H1 (cell line): ENCODE data around the gene SMCO1.
"Not testable (repeated sequence)": the region's sequence is repeated elsewhere in the genome, so short reads cannot be mapped to it uniquely, and the experiment has no call there.

Experiments used
- ATF3 ChIP-seq: IDR thresholded peaks from 2 replicates; pipeline ENCODE4 v1.6.1; 2011; ENCODE audit warnings: low read depth, mild to moderate bottlenecking, low read length; ENCODE audit not compliant: insufficient read depth
- BRCA1 ChIP-seq: IDR thresholded peaks from 2 replicates; pipeline ENCODE4 v1.6.1; 2012; ENCODE audit warnings: low read depth, low read length, improper control_type of control experiment
- CHD2 ChIP-seq: IDR thresholded peaks from 2 replicates; pipeline ENCODE4 v1.6.1; 2012; ENCODE audit warnings: low read length, improper control_type of control experiment
- CREB1 ChIP-seq: IDR thresholded peaks from 2 replicates; pipeline ENCODE4 v1.6.1; 2012; ENCODE audit warnings: inconsistent platforms
- CTCF ChIP-seq, 3 experiments: IDR thresholded peaks; 1 replicate in 2 of 3; 2 replicates in 1 of 3; pipeline versions ENCODE4 v1.5.1 to v1.6.1; 2011; ENCODE audit warnings: low read length in 3 of 3, mild to moderate bottlenecking in 3 of 3, inconsistent platforms in 2 of 3, low read depth in 1 of 3, moderate library complexity in 1 of 3; ENCODE audit not compliant: insufficient read depth in 1 of 3; ENCODE audit errors: control extremely low read depth in 1 of 3
- EZH2 ChIP-seq: fragments of 200-600 bp; sonication (generic); IDR thresholded peaks from 2 replicates; pipeline ENCODE4 v1.7.1; 2012; ENCODE audit warnings: low read depth, mild to moderate bottlenecking, moderate library complexity, low read length, inconsistent platforms; ENCODE audit not compliant: severe bottlenecking
- NRF1 ChIP-seq: IDR thresholded peaks from 2 replicates; pipeline ENCODE4 v1.6.1; 2011; ENCODE audit warnings: mild to moderate bottlenecking, low read depth, low read length, improper control_type of control experiment
- PHF8 ChIP-seq: fragments of 200-600 bp; sonication (generic); conservative IDR thresholded peaks from 2 replicates; pipeline ENCODE4 v1.7.1; 2012; ENCODE audit warnings: low read depth, mild to moderate bottlenecking, inconsistent platforms, low read length, moderate library complexity
- POLR2AphosphoS5 ChIP-seq: IDR thresholded peaks from 2 replicates; pipeline ENCODE4 v1.6.1; 2011; ENCODE audit warnings: low read depth, low read length
- SIX5 ChIP-seq: IDR thresholded peaks from 2 replicates; pipeline ENCODE4 v1.6.1; 2011; ENCODE audit warnings: mild to moderate bottlenecking, low read depth, low read length
- TAF1 ChIP-seq: IDR thresholded peaks from 2 replicates; pipeline ENCODE4 v1.6.1; 2011; ENCODE audit warnings: mild to moderate bottlenecking, low read depth, low read length
- TEAD4 ChIP-seq: IDR thresholded peaks from 2 replicates; pipeline ENCODE4 v1.6.1; 2012; ENCODE audit warnings: low read depth, low read length, inconsistent platforms, mixed read lengths
- YY1 ChIP-seq: IDR thresholded peaks from 2 replicates; pipeline ENCODE4 v1.6.1; 2011; ENCODE audit warnings: low read depth, mild to moderate bottlenecking, low read length

GRCh38 chr3:196470182-196470581 lies 45.0 kb downstream of the SMCO1 start:
- TF ChIP-seq POLR2AphosphoS5; EZH2; BRCA1; CTCF (IDR thresholded peaks at IDR 0.05; ENCODE audit: control extremely low read depth in 1 of 3, insufficient read depth in 1 of 3, low read depth in 1 of 3, low read length in 3 of 3); TEAD4; PHF8; ATF3; SIX5; CREB1; TAF1; YY1; CHD2; NRF1: not testable (repeated sequence)
